ENCODE data around the gene GOLGA6C.
"Not testable (repeated sequence)": the region's sequence is repeated elsewhere in the genome, so short reads cannot be mapped to it uniquely, and the experiment has no call there.

GOLGA6C gene

GRCh38 chr15:75313116-75313845 lies 55.1 kb downstream of the GOLGA6C start:
- DNase-seq (ENCODE audit: low read depth), result no peak
- no peak overlapping the region for H3K4me3 ChIP-seq (ENCODE audit: control insufficient read depth, low read depth, low read length)
- no peak for TF ChIP-seq CTCF (conservative IDR thresholded peaks at IDR 0.05; ENCODE audit: control insufficient read depth, insufficient read depth, low read depth, low read length)

- no peak overlapping the region for H3K4me3 ChIP-seq (ENCODE audit: control insufficient read depth, low read depth, low read length)
- no peak for TF ChIP-seq CTCF (conservative IDR thresholded peaks at IDR 0.05; ENCODE audit: control insufficient read depth, insufficient read depth, low read depth, low read length)
- no peak for DNase-seq (ENCODE audit: low read depth)
These were observed 56.6 kb downstream of the GOLGA6C start for GRCh38 chr15:75314552-75315290.

DNA sequence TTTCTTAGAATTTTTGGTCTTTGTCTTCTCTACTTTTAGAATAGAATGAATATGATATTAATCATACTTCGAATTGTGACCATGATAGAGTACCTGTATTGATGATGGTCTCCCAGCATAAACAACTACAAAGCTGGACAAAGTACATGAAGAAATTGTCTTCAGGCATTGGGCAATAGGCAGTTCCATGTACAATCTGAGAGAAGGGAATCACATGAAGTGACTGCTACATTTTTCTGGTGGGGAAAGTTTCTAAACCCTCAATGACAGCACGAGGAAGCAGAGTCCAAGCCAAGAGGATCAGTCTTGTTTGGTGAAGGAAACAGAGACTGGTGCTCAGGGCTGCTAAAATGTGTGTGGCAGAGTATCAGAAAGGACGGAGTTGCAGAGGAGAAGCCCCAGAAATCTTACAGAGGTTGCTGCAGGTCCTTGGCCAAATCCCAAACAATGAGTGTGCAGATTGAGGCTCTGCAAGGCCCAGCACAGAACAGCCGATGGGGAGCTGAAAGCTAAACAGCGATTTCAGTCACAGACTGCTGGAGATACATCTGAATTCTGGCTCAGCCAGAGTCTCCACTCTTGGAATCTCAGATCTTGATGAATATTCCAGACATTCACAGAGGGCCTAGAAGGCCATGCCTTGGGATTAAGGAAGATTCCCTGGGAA lies 61.2 kb downstream of the GOLGA6C start:
- H3K4me3 ChIP-seq (ENCODE audit: control insufficient read depth, low read depth, low read length); DNase-seq (ENCODE audit: low read depth): not testable (repeated sequence)
